SU-DHL-6 (cell line): ENCODE results near the gene SNTG2.

ENCODE experiments used
- EZH2phosphoT487 ChIP-seq: fragments of 200-600 bp; sonication (generic), shearing (Covaris generic); conservative IDR thresholded peaks from 2 replicates; pipeline ENCODE4 v1.6.1; 2018; ENCODE audit warnings: mild to moderate bottlenecking, antibody characterized with exemption, low read length, moderate library complexity, mixed read lengths
- TF ChIP-seq, protein P1 (sequence below): fragments of 200-600 bp; sonication (generic); IDR thresholded peaks from one replicate; pipeline ENCODE4 v1.5.1; 2017; ENCODE audit warnings: antibody characterized with exemption, mild to moderate bottlenecking, low read length, moderate library complexity; ENCODE audit not compliant: insufficient read depth, poor library complexity, severe bottlenecking

DNA sequence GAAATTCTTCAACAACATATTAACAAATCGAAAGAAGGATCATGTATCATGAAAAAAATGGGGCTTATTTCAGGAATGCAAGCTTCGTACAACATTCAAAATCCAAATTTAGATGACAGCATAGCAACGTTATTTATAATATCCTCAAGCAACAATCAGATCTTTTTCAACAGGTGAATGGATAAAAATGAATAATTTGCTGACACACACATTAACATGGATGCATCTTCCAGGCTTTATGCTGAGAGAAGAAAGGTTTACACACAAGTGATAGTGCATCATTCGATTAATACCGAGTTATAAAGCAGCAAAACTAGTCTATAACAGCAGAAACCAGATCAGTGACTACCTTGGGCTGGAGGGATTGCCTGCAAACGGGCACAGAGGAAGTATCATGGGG lies 253.1 kb downstream of the SNTG2 start:
- TF ChIP-seq, protein P1, sequence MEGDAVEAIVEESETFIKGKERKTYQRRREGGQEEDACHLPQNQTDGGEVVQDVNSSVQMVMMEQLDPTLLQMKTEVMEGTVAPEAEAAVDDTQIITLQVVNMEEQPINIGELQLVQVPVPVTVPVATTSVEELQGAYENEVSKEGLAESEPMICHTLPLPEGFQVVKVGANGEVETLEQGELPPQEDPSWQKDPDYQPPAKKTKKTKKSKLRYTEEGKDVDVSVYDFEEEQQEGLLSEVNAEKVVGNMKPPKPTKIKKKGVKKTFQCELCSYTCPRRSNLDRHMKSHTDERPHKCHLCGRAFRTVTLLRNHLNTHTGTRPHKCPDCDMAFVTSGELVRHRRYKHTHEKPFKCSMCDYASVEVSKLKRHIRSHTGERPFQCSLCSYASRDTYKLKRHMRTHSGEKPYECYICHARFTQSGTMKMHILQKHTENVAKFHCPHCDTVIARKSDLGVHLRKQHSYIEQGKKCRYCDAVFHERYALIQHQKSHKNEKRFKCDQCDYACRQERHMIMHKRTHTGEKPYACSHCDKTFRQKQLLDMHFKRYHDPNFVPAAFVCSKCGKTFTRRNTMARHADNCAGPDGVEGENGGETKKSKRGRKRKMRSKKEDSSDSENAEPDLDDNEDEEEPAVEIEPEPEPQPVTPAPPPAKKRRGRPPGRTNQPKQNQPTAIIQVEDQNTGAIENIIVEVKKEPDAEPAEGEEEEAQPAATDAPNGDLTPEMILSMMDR = no peak
- TF ChIP-seq EZH2phosphoT487 = no peak
